GM19455 (cell line): ENCODE results near the gene NIN.

ENCODE experiments used
- ATAC-seq: cut with Tn5 transposase; IDR thresholded peaks from one replicate; pipeline ENCODE4 v1.9.1; 2021; ENCODE audit not compliant: unreplicated experiment

The NIN gene

GRCh38 chr14:50795909-50796308, 35.1 kb downstream of the NIN start:
- ATAC-seq: no peak

- ATAC-seq: no peak
Observed at GRCh38 chr14:50795142-50795541, 35.8 kb downstream of the NIN start.

- no peak for ATAC-seq
Observed at GRCh38 chr14:50794068-50794645, 36.8 kb downstream of the NIN start.

GRCh38 chr14:50792634-50793068, 38.3 kb downstream of the NIN start:
- ATAC-seq: no peak

GRCh38 chr14:50792051-50792477, 38.9 kb downstream of the NIN start:
- ATAC-seq: no peak

GRCh38 chr14:50791201-50791600, 39.8 kb downstream of the NIN start:
- ATAC-seq: peak; percentile 26

- no peak for ATAC-seq
Observed at GRCh38 chr14:50790589-50790988, 40.4 kb downstream of the NIN start.

GRCh38 chr14:50786751-50787464, 44.1 kb downstream of the NIN start:
- ATAC-seq: no peak

- ATAC-seq: no peak
Observed at GRCh38 chr14:50785457-50786063, 45.4 kb downstream of the NIN start.

- no peak for ATAC-seq
Observed at GRCh38 chr14:50784683-50785456, 46.1 kb downstream of the NIN start.

- no peak for ATAC-seq
Observed at GRCh38 chr14:50783563-50783962, 47.4 kb downstream of the NIN start.

- ATAC-seq: no peak
Observed at GRCh38 chr14:50780393-50780792, 50.6 kb downstream of the NIN start.

GRCh38 chr14:50778721-50779483, 52.1 kb downstream of the NIN start:
- ATAC-seq: no peak

GRCh38 chr14:50776522-50776921, 54.4 kb downstream of the NIN start:
- ATAC-seq: no peak

- ATAC-seq: no peak
Observed at GRCh38 chr14:50775357-50775756, 55.6 kb downstream of the NIN start.

GRCh38 chr14:50774542-50775267, 56.3 kb downstream of the NIN start:
- ATAC-seq: no peak

- no peak for ATAC-seq
Observed at GRCh38 chr14:50773632-50774541, 57.1 kb downstream of the NIN start.

GRCh38 chr14:50772412-50772811, 58.5 kb downstream of the NIN start:
- ATAC-seq: no peak

- no peak for ATAC-seq
Observed at GRCh38 chr14:50770586-50770985, 60.4 kb downstream of the NIN start.
